Parathyroid adenoma (tissue), 2 donors: Measurements from ENCODE around the gene STX3.

ENCODE experiments used
- H2AFZ ChIP-seq: fragments of 300-600 bp; sonication (generic); one replicate; pipeline ENCODE4 v1.7.0; 2017; ENCODE audit warnings: antibody characterized with exemption, mild to moderate bottlenecking
- H3K27ac ChIP-seq: fragments of 300-600 bp; sonication (generic); one replicate; pipeline ENCODE4 v1.7.0; 2017
- H3K27me3 ChIP-seq: fragments of 300-600 bp; sonication (generic); one replicate; pipeline ENCODE4 v1.7.0; 2017; ENCODE audit warnings: low read length; ENCODE audit not compliant: control insufficient read depth, insufficient read depth
- H3K36me3 ChIP-seq: fragments of 300-600 bp; sonication (generic); one replicate; pipeline ENCODE4 v1.7.0; 2017; ENCODE audit warnings: low read length; ENCODE audit not compliant: control insufficient read depth, insufficient read depth
- H3K4me1 ChIP-seq: fragments of 300-600 bp; sonication (generic); one replicate; pipeline ENCODE4 v1.7.0; 2017; ENCODE audit warnings: control low read depth
- H3K4me2 ChIP-seq: fragments of 300-600 bp; sonication (generic); one replicate; pipeline ENCODE4 v1.7.0; 2017; ENCODE audit warnings: low read length
- H3K4me3 ChIP-seq: fragments of 300-600 bp; sonication (generic); one replicate; pipeline ENCODE4 v1.7.0; 2017; ENCODE audit warnings: low read depth, low read length
- H3K79me2 ChIP-seq: fragments of 300-600 bp; sonication (generic); one replicate; pipeline ENCODE4 v1.7.0; 2017; ENCODE audit warnings: control low read depth
- H3K9ac ChIP-seq: fragments of 300-600 bp; sonication (generic); one replicate; pipeline ENCODE4 v1.7.0; 2017; ENCODE audit warnings: mild to moderate bottlenecking
- H3K9me3 ChIP-seq: fragments of 300-600 bp; sonication (generic); one replicate; pipeline ENCODE4 v1.7.0; 2017; ENCODE audit warnings: low read length; ENCODE audit not compliant: control insufficient read depth
- CTCF ChIP-seq: fragments of 300-600 bp; sonication (generic); IDR thresholded peaks from one replicate; pipeline ENCODE4 v1.7.0; 2017; ENCODE audit warnings: antibody characterized with exemption, mild to moderate bottlenecking
- donor health status: primary hyperparathyroidism.

The STX3 gene

DNA sequence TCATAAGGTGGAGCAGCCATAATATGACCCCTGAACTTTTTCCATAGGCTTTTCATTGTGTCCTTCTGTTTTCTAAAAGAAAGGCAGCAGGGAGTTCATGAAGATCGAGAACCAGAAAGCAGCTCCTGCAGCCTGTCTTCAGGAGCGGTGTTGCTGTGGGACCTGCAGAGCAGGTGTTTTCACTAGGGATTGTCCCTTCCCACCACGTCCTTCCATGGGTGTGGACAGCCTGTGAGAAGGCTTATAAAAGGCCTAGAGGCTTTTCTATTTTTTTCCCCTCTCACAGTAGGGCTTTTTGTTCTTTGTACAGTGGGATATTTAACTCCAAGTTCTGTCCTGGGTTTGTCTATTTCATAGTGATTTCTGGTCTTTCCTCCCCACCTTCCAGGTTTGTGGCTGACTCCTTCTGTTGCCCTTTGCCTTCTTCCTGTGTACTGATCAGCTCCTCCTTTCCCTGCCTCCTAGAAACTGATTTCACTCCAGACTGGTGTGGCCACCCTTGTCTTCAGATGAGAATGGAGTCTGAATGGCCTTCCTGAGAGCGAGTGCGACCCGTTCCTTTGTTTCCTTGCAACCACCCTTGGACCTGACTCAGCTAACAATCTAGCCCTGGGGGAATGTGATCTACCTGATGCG is 45.3 kb downstream of the STX3 start:
- no peaks in the 10 kb centered on the region for H3K4me1 ChIP-seq
- no peak overlapping the region for H3K9ac ChIP-seq
- no peak overlapping the region for H3K4me2 ChIP-seq
- H3K9me3 ChIP-seq: no peaks in the 10 kb centered on the region
- no peak overlapping the region for H3K27ac ChIP-seq
- no peak overlapping the region for H2AFZ ChIP-seq
- H3K4me3 ChIP-seq: no peak overlapping the region
- H3K27me3 ChIP-seq: no peaks in the 10 kb centered on the region
- no peak for TF ChIP-seq CTCF
- no peaks in the 10 kb centered on the region for H3K79me2 ChIP-seq
- no peaks in the 10 kb centered on the region for H3K36me3 ChIP-seq

- no peak overlapping the region for H3K9ac ChIP-seq
- no peak for TF ChIP-seq CTCF
- no peaks in the 10 kb centered on the region for H3K36me3 ChIP-seq
These were observed 46.1 kb downstream of the STX3 start for GRCh38 chr11:59801160-59801706.

DNA sequence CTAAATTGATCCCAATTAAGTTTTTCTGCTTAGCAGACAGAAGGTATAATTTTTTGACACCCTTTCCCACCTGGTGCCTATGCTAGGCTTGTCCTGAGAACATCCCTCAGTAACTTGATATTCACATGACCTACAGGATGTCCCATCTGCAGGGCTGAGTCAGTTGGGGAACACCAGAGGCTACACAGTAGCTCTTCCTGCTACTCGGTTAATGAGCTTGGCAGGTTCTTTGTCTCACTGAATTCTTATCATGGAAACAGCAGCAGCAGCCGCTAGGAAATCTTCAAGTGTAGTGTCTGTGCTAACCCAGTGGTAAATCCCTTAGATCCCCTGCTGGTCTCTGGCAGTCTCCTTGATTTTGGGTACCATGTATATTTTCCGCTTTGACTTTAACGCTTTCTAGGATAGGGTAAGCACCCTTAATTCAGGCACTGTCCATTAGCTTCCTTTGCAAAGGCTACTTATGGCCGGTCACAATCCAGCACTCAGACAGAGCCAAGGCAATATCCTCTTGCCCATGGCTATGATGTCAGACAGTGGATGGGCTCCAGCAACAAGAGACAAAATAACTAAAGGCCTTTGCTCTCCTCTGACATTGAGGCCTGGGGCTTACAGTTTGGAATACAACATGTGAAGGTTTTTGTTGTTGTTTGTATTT is 46.9 kb downstream of the STX3 start:
- Histone ChIP-seq H3K9ac (no peak overlapping the region), H3K4me2 (no peak overlapping the region), H3K27ac (no peak overlapping the region), H3K9me3 (no peaks in the 10 kb centered on the region), H3K4me1 (no peaks in the 10 kb centered on the region), H3K4me3 (no peak overlapping the region), H2AFZ (no peak overlapping the region), H3K36me3 (no peaks in the 10 kb centered on the region), H3K79me2 (no peaks in the 10 kb centered on the region), H3K27me3 (no peaks in the 10 kb centered on the region)
- TF ChIP-seq CTCF: no peak

More at GRCh38 chr11:59801160-59801706, 46.1 kb downstream of the STX3 start:
- no peak overlapping the region for H3K4me2 ChIP-seq
- H3K79me2 ChIP-seq: no peaks in the 10 kb centered on the region
- H2AFZ ChIP-seq: no peak overlapping the region
- H3K27ac ChIP-seq: no peak overlapping the region
- no peaks in the 10 kb centered on the region for H3K27me3 ChIP-seq
- H3K4me1 ChIP-seq: no peaks in the 10 kb centered on the region
- H3K9me3 ChIP-seq: no peaks in the 10 kb centered on the region
- H3K4me3 ChIP-seq: no peak overlapping the region

DNA sequence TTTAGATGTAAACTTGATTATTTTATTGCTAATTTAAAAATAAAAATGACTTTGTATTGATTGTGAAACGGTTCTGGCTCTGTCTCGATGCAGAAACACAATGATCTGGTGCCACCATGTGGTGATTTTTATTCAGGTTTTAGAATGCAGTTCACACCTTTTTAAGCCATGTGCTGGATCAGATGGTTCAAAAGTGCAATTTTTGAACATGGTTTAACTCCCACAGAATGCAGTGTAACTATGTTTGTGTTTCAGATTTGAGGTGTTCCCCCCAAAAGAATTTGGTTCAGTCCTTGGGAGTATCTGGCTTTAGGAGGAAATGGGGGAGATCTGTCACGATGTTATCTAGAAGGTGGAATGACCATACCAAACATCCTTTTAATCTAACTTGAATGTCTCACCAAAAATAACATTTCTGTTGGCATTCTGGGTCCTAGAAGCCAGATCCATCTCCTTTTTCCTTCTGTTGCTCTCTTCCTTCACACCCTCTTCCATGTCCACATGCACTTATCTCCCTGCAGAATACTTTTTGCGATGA is 47.5 kb downstream of the STX3 start:
- Histone ChIP-seq H3K9ac (no peak overlapping the region), H3K27ac (no peak overlapping the region), H3K79me2 (no peaks in the 10 kb centered on the region), H3K27me3 (no peaks in the 10 kb centered on the region), H3K9me3 (no peaks in the 10 kb centered on the region), H3K36me3 (no peaks in the 10 kb centered on the region), H3K4me2 (no peak overlapping the region), H3K4me1 (no peaks in the 10 kb centered on the region), H3K4me3 (no peak overlapping the region), H2AFZ (no peak overlapping the region)
- peak; percentile 56 for TF ChIP-seq CTCF
